Heart left ventricle (tissue), 16 donors: ENCODE results near the gene ANKH. TPM values are rescaled to one million over a fixed set of nuclear protein-coding genes. Genes with fewer than 3 reads are reported as not detected.
A peak's percentile ranks its signal among the peaks of the same experiment; 100 is the strongest.

Experiments
- ATAC-seq, 4 donors: fragments of 200-7000 bp; cut with Tn5 transposase; one replicate each; pipeline ENCODE4 v1.9.1; 2020 to 2022; ENCODE audit warnings: moderate library complexity in 4 of 4, mild to moderate bottlenecking in 3 of 4, moderate number of reproducible peaks in 1 of 4
- DNase-seq, 5 donors: peaks; one replicate each; pipeline ENCODE4 v3.0.0-alpha.2; 2020
- H3K27ac ChIP-seq, 12 donors: fragments of 200-600 bp; sonication (generic) in 4 of 12; one replicate each; pipeline versions ENCODE4 v1.5.0 to v1.8.0; 2016 to 2022; ENCODE audit warnings: mild to moderate bottlenecking in 2 of 12
- H3K27me3 ChIP-seq, 9 donors: fragments of 200-600 bp; sonication (generic) in 2 of 9; one replicate each; pipeline versions ENCODE4 v1.5.1 to v1.8.0; 2016 to 2022; ENCODE audit warnings: mild to moderate bottlenecking in 3 of 9
- H3K36me3 ChIP-seq, 9 donors: fragments of 200-600 bp; sonication (generic) in 2 of 9; one replicate each; pipeline versions ENCODE4 v1.5.0 to v1.8.0; 2018 to 2022; ENCODE audit warnings: mild to moderate bottlenecking in 2 of 9
- H3K4me1 ChIP-seq, 12 donors: fragments of 200-600 bp; sonication (generic) in 4 of 12; one replicate each; pipeline versions ENCODE4 v1.5.0 to v1.8.0; 2016 to 2022; ENCODE audit warnings: mild to moderate bottlenecking in 3 of 12
- H3K4me3 ChIP-seq, 12 donors: fragments of 200-600 bp; sonication (generic) in 4 of 12; one replicate each; pipeline versions ENCODE4 v1.5.0 to v1.8.0; 2017 to 2022; ENCODE audit warnings: mild to moderate bottlenecking in 9 of 12, moderate library complexity in 4 of 12
- H3K9me3 ChIP-seq, 12 donors: fragments of 200-600 bp; sonication (generic) in 4 of 12; one replicate each; pipeline versions ENCODE4 v1.5.0 to v1.8.0; 2016 to 2022; ENCODE audit warnings: mild to moderate bottlenecking in 1 of 12
- CTCF ChIP-seq, 12 donors: fragments of 200-600 bp; sonication (generic) in 4 of 12; IDR thresholded peaks; one replicate each; pipeline versions ENCODE4 v1.5.0 to v1.8.0; 2018 to 2022; ENCODE audit warnings: antibody characterized with exemption in 12 of 12, mild to moderate bottlenecking in 5 of 12
- POLR2A ChIP-seq, 2 donors: fragments of 450-650 bp; IDR thresholded peaks; one replicate each; pipeline ENCODE4 v1.6.1; 2017; ENCODE audit warnings: antibody characterized with exemption in 2 of 2, mild to moderate bottlenecking in 2 of 2, moderate library complexity in 2 of 2
- WGBS, 4 donors: extraction: QIAGEN DNeasy Blood & Tissue Kit in 2 of 4; methylation state at CpG; one replicate each; pipeline versions ENCODE4 v1.1.5 to v1.1.7; 2013 to 2018; 5-methylcytosine and 5-hydroxymethylcytosine counted together
- intact Hi-C, 10 donors: fragments of 100-400 bp; cut with DNase I; formaldehyde crosslinking; loops; one replicate each; pipeline versions ENCODE4 v1.11.1 to v1.14.2; 2022
- polyA plus RNA-seq, 2 donors: library from polyadenylated mRNA; stranded (reverse); fragments of 200-250 nt; gene quantifications; one replicate each; pipeline ENCODE4 v1.2.3, GENCODE V29; 2013
- total RNA-seq, 9 donors: library from RNA; depleted of rRNA in 2 of 9; stranded (reverse); fragments of >200 nt in 2 of 9; fragmentation: NEBNext Ultra II Directional in 3 of 9; extraction: Animal tissue kit (Norgen Biotek cat#: 25700) in 3 of 9; gene quantifications; one replicate each; pipeline versions ENCODE4 v1.1.0 to v1.2.4, GENCODE V29; 2016 to 2023
- donor health status: ischemic (EF 13 %, LVEDD 7.1; RV severe dilation, severe dysfunction).
- donor health status: healthy with polysubstance abuse.
- donor health status: DM: no; HTN: yes; CAD: no.
- donor health status: DM: no; HTN: no; CAD: no.
- donor health status: ischemic (EF 25% LVEDD 6.9; RV normal size, moderate dysfunction).
- donor health status: ischemic (EF 25% LVEDD 5.7; RV mildly dilated, moderate dysfunction).
- donor health status: healthy.
- donor health status: DM: yes; HTN: yes; CAD: no.
- donor health status: ischemic (EF 35%, LVEDD 5.7; RV mildly dilated, moderate dysfunction).
- donor health status: nonischemic (EF 11% LVEDD 7.7; RV severe dilation, severe dysfunction).
- donor health status: DM: yes; HTN: yes; CAD: no.
- donor health status: PGD.
- donor health status: ischemic (EF 29% LVEDD 5.4; RV normal size, mild dysfunction).
- donor health status: nonischemic (EF 23%, LVEDD 6.1; RV moderate dilation, normal function).

The ANKH gene
- total and polyA plus RNA-seq, 11 donors: 54.1 to 260 (median 168) TPM

- Histone ChIP-seq H3K4me1 (peaks cover 0 to 38% (median 18%) of the 10 kb centered on the region in 12 donors), H3K4me3 (no peak overlapping the region), H3K9me3 (no peaks in the 10 kb centered on the region), H3K27ac (peak overlapping the region in 1 of 12 donors; percentile 14), H3K36me3 (peaks cover 0 to 60% (median 31%) of the 10 kb centered on the region in 9 donors), H3K27me3 (no peaks in the 10 kb centered on the region)
- intact Hi-C loops: loop anchor here in 1 of 10 donors (5.0 kb wide), 1 partner anchor 81 kb away; no protein-coding TSS in a partner anchor
- TF ChIP-seq CTCF (IDR thresholded peaks at IDR 0.05): no peak
- no peak for TF ChIP-seq POLR2A (IDR thresholded peaks at IDR 0.05)
- DNase-seq (no peak), ATAC-seq (peak in 1 of 4 donors; percentile 5)
- 63 to 82% (median 70%) methylated on average over 13 to 15 of the region's 15 CpGs for WGBS, 4 donors
Observed at GRCh38 chr5:14730881-14731280, 140.7 kb downstream of the ANKH start.

- peaks cover 0 to 60% (median 31%) of the 10 kb centered on the region in 9 donors for H3K36me3 ChIP-seq
- TF ChIP-seq POLR2A (IDR thresholded peaks at IDR 0.05) (no peak), CTCF (IDR thresholded peaks at IDR 0.05) (no peak)
- no peak for DNase-seq
Observed at GRCh38 chr5:14730466-14730865, 141.1 kb downstream of the ANKH start.

GRCh38 chr5:14729448-14730385 lies 141.9 kb downstream of the ANKH start:
- DNase-seq: no peak
- Histone ChIP-seq H3K9me3 (no peaks in the 10 kb centered on the region), H3K4me1 (peaks cover 0 to 41% (median 21%) of the 10 kb centered on the region in 12 donors), H3K36me3 (peaks cover 0 to 61% (median 34%) of the 10 kb centered on the region in 9 donors), H3K4me3 (no peak overlapping the region), H3K27ac (no peak overlapping the region), H3K27me3 (no peaks in the 10 kb centered on the region)
- no peak for ATAC-seq
- 92 to 96% (median 95%) methylated on average over 18 of the region's 18 CpGs for WGBS, 4 donors
- intact Hi-C loops: loop anchor here in 7 of 10 donors (2.0 to 5.0 kb wide), 7 partner anchors 42 to 278 kb away; partner anchors contain the start of gene ANKH (in 4 of the 7)
- TF ChIP-seq CTCF (IDR thresholded peaks at IDR 0.05): no peak
- TF ChIP-seq POLR2A (IDR thresholded peaks at IDR 0.05): no peak

More at GRCh38 chr5:14730466-14730865, 141.1 kb downstream of the ANKH start:
- Histone ChIP-seq H3K27ac (peak overlapping the region in 1 of 12 donors; percentile 14), H3K9me3 (no peaks in the 10 kb centered on the region), H3K4me3 (no peak overlapping the region), H3K4me1 (peaks cover 0 to 41% (median 18%) of the 10 kb centered on the region in 12 donors), H3K27me3 (no peaks in the 10 kb centered on the region)
- intact Hi-C loops: loop anchor here in 1 of 10 donors (5.0 kb wide), 1 partner anchor 82 kb away; no protein-coding TSS in a partner anchor
- no peak for ATAC-seq
- WGBS, 4 donors: 79 to 86% (median 81%) methylated on average over 12 to 13 of the region's 13 CpGs

GRCh38 chr5:14728459-14728938 lies 143.1 kb downstream of the ANKH start:
- H3K27ac ChIP-seq: peak overlapping the region in 2 of 12 donors; percentile 30 to 65
- TF ChIP-seq POLR2A (IDR thresholded peaks at IDR 0.05): no peak
- no peak for TF ChIP-seq CTCF (IDR thresholded peaks at IDR 0.05)
- H3K4me3 ChIP-seq: no peak overlapping the region
- intact Hi-C loops: loop anchor here in 7 of 10 donors (1.0 to 5.0 kb wide), 7 partner anchors 41 to 279 kb away; partner anchors contain the start of gene ANKH (in 4 of the 7)
- H3K27me3 ChIP-seq: no peaks in the 10 kb centered on the region
- peak in 1 of 4 donors; percentile 19 for ATAC-seq
- no peak for DNase-seq
- H3K9me3 ChIP-seq: no peaks in the 10 kb centered on the region
- 75 to 82% (median 77%) methylated on average over 15 of the region's 15 CpGs for WGBS, 4 donors
- peaks cover 0 to 61% (median 31%) of the 10 kb centered on the region in 9 donors for H3K36me3 ChIP-seq
- peaks cover 0 to 41% (median 24%) of the 10 kb centered on the region in 12 donors for H3K4me1 ChIP-seq
